IPS-18a (cell line): ENCODE measurements around the gene NELFE.
"Not testable (repeated sequence)": the region's sequence is repeated elsewhere in the genome, so short reads cannot be mapped to it uniquely, and the experiment has no call there.

Experiments used
- H3K27ac ChIP-seq: one replicate; pipeline ENCODE4 v1.5.1; 2013; ENCODE audit warnings: low read length
- H3K27me3 ChIP-seq: one replicate; pipeline ENCODE4 v1.6.1; 2013; ENCODE audit warnings: mild to moderate bottlenecking, low read length; ENCODE audit not compliant: control insufficient read depth, insufficient read depth
- H3K36me3 ChIP-seq: one replicate; pipeline ENCODE4 v1.6.1; 2013; ENCODE audit warnings: low read depth, low read length; ENCODE audit not compliant: control insufficient read depth
- H3K4me1 ChIP-seq: one replicate; pipeline ENCODE4 v1.6.1; 2013; ENCODE audit warnings: low read depth, low read length; ENCODE audit not compliant: control insufficient read depth
- H3K4me3 ChIP-seq: one replicate; pipeline ENCODE4 v1.5.1; 2013; ENCODE audit warnings: low read length
- H3K9ac ChIP-seq: one replicate; pipeline ENCODE4 v1.6.1; 2013; ENCODE audit warnings: mild to moderate bottlenecking, low read length, moderate library complexity
- H3K9me3 ChIP-seq: one replicate; pipeline ENCODE4 v1.6.1; 2013; ENCODE audit warnings: low read depth, low read length; ENCODE audit not compliant: control insufficient read depth

NELFE gene

DNA sequence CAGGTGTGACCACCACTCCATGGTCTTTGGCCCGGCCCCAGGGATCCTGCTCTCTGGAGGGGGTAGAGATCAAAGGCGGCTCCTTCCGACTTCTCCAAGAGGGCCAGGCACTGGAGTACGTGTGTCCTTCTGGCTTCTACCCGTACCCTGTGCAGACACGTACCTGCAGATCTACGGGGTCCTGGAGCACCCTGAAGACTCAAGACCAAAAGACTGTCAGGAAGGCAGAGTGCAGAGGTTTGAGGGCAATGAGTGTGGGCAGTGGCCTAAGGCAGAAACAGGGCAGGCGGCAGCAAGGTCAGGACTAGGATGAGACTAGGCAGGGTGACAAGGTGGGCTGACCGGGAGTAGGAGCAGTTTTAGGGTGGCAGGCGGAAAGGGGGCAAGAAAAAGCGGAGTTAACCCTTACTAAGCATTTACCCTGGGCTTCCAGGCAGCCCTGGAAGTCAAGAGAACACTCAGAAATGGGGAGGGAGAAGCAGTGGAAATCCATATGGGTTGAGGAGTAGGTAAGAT is 12.3 kb downstream of the NELFE start:
- Histone ChIP-seq H3K9ac (no peak overlapping the region), H3K27ac (no peak overlapping the region), H3K9me3 (no peaks in the 10 kb centered on the region), H3K27me3 (peaks cover 8% of the 10 kb centered on the region), H3K36me3 (peaks cover 7% of the 10 kb centered on the region), H3K4me1 (peaks cover 3% of the 10 kb centered on the region), H3K4me3 (no peak overlapping the region)

DNA sequence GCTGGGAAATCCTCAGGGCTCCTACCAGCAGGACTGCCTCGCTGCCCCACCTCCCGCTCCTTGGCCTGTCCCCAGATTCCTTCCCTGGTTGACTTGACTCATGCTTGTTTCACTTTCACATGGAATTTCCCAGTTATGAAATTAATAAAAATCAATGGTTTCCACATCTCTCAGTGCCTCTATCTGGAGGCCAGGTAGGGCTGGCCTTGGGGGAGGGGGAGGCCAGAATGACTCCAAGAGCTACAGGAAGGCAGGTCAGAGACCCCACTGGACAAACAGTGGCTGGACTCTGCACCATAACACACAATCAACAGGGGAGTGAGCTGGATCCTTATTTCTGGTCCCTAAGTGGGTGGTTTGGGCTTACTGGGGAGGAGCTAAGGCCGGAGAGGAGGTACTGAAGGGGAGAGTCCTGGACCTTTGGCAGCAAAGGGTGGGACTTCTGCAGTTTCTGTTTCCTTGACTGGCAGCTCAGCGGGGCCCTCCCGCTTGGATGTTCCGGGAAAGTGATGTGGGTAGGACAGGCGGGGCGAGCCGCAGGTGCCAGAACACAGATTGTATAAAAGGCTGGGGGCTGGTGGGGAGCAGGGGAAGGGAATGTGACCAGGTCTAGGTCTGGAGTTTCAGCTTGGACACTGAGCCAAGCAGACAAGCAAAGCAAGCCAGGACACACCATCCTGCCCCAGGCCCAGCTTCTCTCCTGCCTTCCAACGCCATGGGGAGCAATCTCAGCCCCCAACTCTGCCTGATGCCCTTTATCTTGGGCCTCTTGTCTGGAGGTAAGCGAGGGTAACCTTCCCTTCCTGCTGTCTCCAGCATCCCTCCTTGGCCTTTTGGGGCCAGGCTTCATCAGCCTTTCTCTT is 13.0 kb downstream of the NELFE start, which contains the start of gene CFB:
CFB (plus strand) TSS at position 589 of the 863 bp plus-strand sequence; CDS start at position 716, 127 bp downstream.
- H3K9ac ChIP-seq: no peak within 1 kb of the TSS
- H3K4me3 ChIP-seq: no peak within 1 kb of the TSS
- no peaks in the 10 kb centered on the region for H3K36me3 ChIP-seq

DNA sequence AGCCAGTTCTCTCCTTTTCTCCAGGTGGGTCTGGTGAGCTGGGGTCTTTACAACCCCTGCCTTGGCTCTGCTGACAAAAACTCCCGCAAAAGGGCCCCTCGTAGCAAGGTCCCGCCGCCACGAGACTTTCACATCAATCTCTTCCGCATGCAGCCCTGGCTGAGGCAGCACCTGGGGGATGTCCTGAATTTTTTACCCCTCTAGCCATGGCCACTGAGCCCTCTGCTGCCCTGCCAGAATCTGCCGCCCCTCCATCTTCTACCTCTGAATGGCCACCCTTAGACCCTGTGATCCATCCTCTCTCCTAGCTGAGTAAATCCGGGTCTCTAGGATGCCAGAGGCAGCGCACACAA is 13.6 kb downstream of the NELFE start:
- Histone ChIP-seq H3K9ac (no peak overlapping the region), H3K27me3 (peaks cover 8% of the 10 kb centered on the region), H3K27ac (no peak overlapping the region), H3K4me3 (no peak overlapping the region), H3K4me1 (peaks cover 5% of the 10 kb centered on the region), H3K36me3 (no peaks in the 10 kb centered on the region), H3K9me3 (no peaks in the 10 kb centered on the region)

More for the DNA sequence above, 13.0 kb downstream of the NELFE start, which contains the start of gene CFB:
- Histone ChIP-seq H3K4me1 (peaks cover 3% of the 10 kb centered on the region), H3K27me3 (peaks cover 8% of the 10 kb centered on the region), H3K27ac (no peak within 1 kb of the TSS), H3K9me3 (no peaks in the 10 kb centered on the region)

DNA sequence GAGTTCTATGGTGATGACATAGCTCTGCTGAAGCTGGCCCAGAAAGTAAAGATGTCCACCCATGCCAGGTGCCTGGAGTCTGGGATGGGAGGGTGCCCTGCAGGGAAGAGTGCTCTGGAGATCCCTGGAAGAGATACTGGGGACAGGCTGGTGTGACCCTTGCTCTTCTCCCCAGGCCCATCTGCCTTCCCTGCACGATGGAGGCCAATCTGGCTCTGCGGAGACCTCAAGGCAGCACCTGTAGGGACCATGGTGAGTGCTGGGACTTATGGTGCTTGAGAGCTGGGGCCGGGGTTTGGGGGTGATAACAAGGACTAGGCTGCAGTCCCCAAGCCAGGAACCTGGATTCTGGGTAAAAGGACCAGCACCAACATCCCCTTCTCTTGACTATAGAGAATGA is 15.0 kb downstream of the NELFE start:
- no peaks in the 10 kb centered on the region for H3K9me3 ChIP-seq
- no peak overlapping the region for H3K4me3 ChIP-seq
- H3K9ac ChIP-seq: no peak overlapping the region
- H3K27ac ChIP-seq: no peak overlapping the region
- peaks cover 8% of the 10 kb centered on the region for H3K27me3 ChIP-seq
- H3K36me3 ChIP-seq: no peaks in the 10 kb centered on the region
- peaks cover 5% of the 10 kb centered on the region for H3K4me1 ChIP-seq

DNA sequence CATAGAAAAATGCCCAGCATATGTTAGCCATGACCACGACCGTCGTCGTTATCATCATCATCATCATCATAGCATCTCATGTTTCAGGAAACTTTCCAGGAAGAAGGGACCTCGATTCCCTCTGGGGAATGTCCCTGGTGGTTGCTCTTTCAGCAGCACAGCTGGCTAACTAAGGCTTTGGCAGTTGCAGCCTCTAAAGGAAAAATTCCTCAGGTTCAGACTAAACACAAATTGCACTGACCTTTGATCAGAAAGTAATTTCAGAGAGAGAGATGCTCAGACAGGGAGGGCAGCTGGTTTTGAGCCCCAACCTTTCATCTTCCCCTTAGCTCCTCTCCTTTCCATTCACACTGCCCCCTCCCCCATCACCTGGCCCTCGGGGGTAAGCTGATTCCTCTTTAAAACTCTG is 18.5 kb downstream of the NELFE start:
- Histone ChIP-seq H3K4me1 (peaks cover 2% of the 10 kb centered on the region), H3K27ac (no peak overlapping the region), H3K4me3 (no peak overlapping the region), H3K36me3 (no peaks in the 10 kb centered on the region), H3K9ac (no peak overlapping the region), H3K9me3 (no peaks in the 10 kb centered on the region), H3K27me3 (peaks cover 3% of the 10 kb centered on the region)

DNA sequence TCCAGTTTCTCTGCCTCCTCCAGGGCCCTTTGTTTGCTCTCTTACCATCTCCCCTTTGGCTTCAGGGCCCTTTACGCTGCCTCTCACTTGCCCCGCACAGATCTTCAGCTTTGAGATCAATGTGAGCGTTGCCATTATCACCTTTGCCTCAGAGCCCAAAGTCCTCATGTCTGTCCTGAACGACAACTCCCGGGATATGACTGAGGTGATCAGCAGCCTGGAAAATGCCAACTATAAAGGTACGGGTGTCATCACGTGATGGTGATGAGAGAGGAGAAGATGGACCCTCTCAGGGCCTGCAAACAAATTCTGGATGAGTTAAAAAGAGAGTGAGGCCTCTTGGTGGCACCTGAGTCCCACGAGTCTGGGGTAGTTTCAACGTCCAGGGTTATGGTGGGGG is 22.9 kb downstream of the NELFE start:
- H3K36me3 ChIP-seq: no peaks in the 10 kb centered on the region
- no peak overlapping the region for H3K27ac ChIP-seq
- H3K4me1 ChIP-seq: peaks cover 2% of the 10 kb centered on the region

DNA sequence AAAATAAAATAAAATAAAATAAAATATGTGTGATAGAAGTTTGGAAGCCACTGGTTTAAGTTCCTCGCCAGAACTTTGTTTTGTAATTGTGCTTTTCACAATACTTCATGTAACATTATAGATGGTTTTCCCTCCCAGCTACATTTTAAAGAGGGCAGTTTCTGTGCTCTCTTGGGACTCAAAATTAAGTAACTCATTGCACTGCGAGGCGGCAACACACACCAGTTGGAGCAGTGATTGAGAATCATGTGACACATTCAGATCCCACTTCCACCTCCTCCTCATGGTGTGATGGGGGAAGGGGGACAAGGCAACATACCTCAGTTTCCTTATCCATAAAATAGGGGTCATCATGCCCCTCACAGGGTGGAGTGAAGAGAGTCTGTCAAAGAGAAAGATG is 23.8 kb downstream of the NELFE start:
- Histone ChIP-seq H3K36me3 (no peaks in the 10 kb centered on the region), H3K27ac (no peak overlapping the region), H3K27me3 (no peaks in the 10 kb centered on the region), H3K4me3 (no peak overlapping the region), H3K9me3 (no peaks in the 10 kb centered on the region), H3K4me1 (no peaks in the 10 kb centered on the region), H3K9ac (no peak overlapping the region)

More for the DNA sequence above, 22.9 kb downstream of the NELFE start:
- Histone ChIP-seq H3K27me3 (no peaks in the 10 kb centered on the region), H3K9me3 (no peaks in the 10 kb centered on the region), H3K9ac (no peak overlapping the region), H3K4me3 (no peak overlapping the region)

DNA sequence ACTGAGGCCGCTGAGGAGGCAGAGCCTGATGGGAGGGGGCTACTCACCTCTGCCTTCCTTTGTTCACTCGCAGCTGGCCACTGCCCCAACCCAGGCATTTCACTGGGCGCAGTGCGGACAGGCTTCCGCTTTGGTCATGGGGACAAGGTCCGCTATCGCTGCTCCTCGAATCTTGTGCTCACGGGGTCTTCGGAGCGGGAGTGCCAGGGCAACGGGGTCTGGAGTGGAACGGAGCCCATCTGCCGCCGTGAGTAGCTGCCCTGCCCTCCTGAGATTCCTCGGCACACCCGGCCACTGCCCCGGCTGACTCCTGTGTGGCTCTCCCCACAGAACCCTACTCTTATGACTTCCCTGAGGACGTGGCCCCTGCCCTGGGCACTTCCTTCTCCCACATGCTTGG is 25.2 kb downstream of the NELFE start:
- no peaks in the 10 kb centered on the region for H3K9me3 ChIP-seq
- H3K4me3 ChIP-seq: no peak overlapping the region
- no peaks in the 10 kb centered on the region for H3K27me3 ChIP-seq
- H3K4me1 ChIP-seq: no peaks in the 10 kb centered on the region
- no peak overlapping the region for H3K27ac ChIP-seq
- no peak overlapping the region for H3K9ac ChIP-seq
- no peaks in the 10 kb centered on the region for H3K36me3 ChIP-seq

DNA sequence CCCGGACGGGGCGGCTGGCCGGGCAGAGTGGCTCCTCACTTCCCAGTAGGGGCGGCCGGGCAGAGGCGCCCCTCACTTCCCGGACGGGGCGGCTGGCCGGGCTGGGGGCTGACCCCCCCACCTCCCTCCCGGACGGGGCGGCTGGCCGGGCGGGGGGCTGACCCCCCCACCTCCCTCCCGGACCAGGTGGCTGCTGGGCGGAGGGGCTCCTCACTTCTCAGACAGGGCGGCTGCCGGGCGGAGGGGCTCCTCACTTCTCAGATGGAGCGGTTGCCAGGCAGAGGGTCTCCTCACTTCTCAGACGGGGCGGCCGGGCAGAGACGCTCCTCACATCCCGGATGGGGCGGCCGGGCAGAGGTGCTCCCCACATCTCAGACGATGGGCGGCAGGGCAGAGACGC is 26.6 kb downstream of the NELFE start:
- H3K36me3 ChIP-seq, H3K27me3 ChIP-seq, H3K4me3 ChIP-seq, H3K4me1 ChIP-seq, H3K27ac ChIP-seq, H3K9me3 ChIP-seq, H3K9ac ChIP-seq: not testable (repeated sequence)

DNA sequence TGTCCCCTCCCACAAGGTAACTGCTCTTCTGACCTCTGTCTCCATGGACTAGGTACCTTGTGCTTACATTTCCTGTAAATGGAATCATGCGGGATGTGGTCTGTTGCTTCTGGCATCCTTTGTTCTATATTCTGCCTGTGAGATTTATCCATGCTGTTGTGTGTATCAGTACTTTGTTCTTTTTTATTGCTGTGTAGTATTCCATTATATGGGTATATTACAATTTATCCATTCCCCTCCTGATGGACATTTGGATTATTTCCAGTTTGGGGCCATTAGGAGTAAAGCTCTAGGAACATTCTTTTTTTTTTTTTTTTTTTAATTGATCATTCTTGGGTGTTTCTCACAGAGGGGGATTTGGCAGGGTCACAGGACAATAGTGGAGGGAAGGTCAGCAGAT is 27.8 kb downstream of the NELFE start:
- no peak overlapping the region for H3K4me3 ChIP-seq
- no peaks in the 10 kb centered on the region for H3K9me3 ChIP-seq
- H3K36me3 ChIP-seq: no peaks in the 10 kb centered on the region

DNA sequence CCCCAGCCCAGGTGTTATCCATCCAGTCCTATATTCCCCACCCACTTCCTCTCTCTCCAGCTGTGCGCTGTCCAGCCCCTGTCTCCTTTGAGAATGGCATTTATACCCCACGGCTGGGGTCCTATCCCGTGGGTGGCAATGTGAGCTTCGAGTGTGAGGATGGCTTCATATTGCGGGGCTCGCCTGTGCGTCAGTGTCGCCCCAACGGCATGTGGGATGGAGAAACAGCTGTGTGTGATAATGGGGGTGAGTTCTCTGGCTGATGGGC is 30.2 kb downstream of the NELFE start:
- Histone ChIP-seq H3K9me3 (no peaks in the 10 kb centered on the region), H3K4me1 (no peaks in the 10 kb centered on the region), H3K4me3 (no peak overlapping the region), H3K27ac (no peak overlapping the region), H3K9ac (no peak overlapping the region), H3K27me3 (no peaks in the 10 kb centered on the region), H3K36me3 (no peaks in the 10 kb centered on the region)

More for the DNA sequence above, 27.8 kb downstream of the NELFE start:
- no peaks in the 10 kb centered on the region for H3K27me3 ChIP-seq
- H3K27ac ChIP-seq: no peak overlapping the region
- no peaks in the 10 kb centered on the region for H3K4me1 ChIP-seq
- no peak overlapping the region for H3K9ac ChIP-seq
